ENCODE results near the gene HSPA4.

The HSPA4 gene

DNA sequence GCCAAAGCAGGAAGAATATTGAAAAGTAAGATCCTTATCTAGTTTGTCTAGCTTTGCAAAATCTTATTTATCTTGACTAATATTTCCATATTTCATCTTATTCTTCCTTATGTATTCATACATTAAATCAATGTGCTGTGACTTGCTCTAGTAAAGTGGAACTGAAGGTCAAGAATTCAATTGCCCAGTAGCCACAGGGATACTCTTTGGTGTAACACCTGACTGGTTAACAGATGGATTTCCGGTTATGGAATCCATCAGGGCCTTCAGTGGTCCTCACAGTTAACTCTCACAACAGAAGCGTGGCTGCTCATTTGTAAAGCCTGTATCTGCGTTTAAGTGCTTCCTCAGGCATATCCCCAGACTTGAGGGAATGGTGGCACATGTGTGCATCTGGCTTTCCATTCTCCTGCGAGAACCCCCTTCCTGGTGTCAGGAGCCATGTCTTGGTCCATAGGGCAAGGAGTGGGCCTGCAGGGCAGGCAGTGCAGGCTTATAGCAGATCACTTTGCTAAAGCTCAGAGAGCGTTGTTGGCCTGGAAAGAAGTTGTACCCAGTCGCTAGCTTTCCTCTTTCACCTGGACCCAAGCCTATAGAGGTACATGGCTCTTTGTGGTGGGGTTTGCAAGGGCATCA lies 99.2 kb downstream of the HSPA4 start:
- Histone ChIP-seq H3K27ac (0 out of 2 replicates have a peak overlapping the region, but pooled peaks have one; percentile 4), H3K27me3 (ENCODE audit: insufficient read depth, low read depth, severe bottlenecking) (no peaks in the 10 kb centered on the region), H3K36me3 (no peaks in the 10 kb centered on the region), H3K9me3 (ENCODE audit: severe bottlenecking) (no peaks in the 10 kb centered on the region), H3K4me3 (ENCODE audit: low read depth, low read length) (no peak overlapping the region)
- TF ChIP-seq, protein P1, sequence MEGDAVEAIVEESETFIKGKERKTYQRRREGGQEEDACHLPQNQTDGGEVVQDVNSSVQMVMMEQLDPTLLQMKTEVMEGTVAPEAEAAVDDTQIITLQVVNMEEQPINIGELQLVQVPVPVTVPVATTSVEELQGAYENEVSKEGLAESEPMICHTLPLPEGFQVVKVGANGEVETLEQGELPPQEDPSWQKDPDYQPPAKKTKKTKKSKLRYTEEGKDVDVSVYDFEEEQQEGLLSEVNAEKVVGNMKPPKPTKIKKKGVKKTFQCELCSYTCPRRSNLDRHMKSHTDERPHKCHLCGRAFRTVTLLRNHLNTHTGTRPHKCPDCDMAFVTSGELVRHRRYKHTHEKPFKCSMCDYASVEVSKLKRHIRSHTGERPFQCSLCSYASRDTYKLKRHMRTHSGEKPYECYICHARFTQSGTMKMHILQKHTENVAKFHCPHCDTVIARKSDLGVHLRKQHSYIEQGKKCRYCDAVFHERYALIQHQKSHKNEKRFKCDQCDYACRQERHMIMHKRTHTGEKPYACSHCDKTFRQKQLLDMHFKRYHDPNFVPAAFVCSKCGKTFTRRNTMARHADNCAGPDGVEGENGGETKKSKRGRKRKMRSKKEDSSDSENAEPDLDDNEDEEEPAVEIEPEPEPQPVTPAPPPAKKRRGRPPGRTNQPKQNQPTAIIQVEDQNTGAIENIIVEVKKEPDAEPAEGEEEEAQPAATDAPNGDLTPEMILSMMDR (IDR thresholded peaks at IDR 0.05; ENCODE audit: low read depth, low read length), result no peak
- no peak for DNase-seq

DNA sequence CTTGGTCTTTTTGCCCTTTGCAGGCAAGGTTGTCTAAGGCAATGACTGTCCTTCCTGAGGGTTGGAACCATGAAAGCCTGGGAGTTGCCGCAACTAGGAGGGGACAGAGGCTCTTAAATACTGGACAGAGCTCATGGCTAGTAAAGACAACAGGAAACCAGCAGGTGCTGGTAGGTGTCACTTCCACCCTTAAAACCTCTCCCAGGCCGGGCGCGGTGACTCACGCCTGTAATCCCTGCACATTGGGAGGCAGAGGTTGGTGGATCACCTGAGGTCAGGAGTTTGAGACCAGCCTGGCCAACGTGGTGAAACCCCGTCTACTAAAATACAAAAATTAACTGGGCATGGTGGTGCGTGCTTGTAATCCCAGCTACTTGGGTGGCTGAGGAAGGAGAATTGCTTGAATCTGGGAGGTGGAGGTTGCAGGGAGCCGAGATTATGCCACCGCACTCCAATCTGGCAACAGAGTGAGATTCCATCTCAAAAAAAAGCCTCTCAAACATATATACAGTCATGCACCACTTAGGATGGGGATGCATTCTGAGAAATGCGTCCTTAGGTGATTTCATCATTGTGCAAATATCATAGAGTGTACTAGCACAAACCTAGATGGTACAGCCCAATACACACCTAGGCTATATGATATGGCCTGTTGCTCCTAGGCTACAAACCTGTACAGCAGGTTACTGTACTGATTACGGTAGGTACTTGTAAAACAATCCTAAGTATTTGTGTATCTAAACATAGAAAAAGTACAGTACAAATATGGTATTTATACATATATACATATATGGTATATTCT lies 102.7 kb downstream of the HSPA4 start:
- Histone ChIP-seq H3K4me3 (ENCODE audit: low read depth, low read length) (no peak overlapping the region), H3K36me3 (no peaks in the 10 kb centered on the region), H3K27ac (peak overlapping the region; percentile 27), H3K9me3 (ENCODE audit: severe bottlenecking) (no peaks in the 10 kb centered on the region), H3K27me3 (ENCODE audit: insufficient read depth, low read depth, severe bottlenecking) (no peaks in the 10 kb centered on the region)
- peak; percentile 39 for DNase-seq
- TF ChIP-seq, protein P1 (IDR thresholded peaks at IDR 0.05; ENCODE audit: low read depth, low read length), result no peak

GRCh38 chr5:133155326-133155969 lies 103.6 kb downstream of the HSPA4 start:
- H3K9me3 ChIP-seq (ENCODE audit: severe bottlenecking), result no peaks in the 10 kb centered on the region
- TF ChIP-seq, protein P1 (IDR thresholded peaks at IDR 0.05; ENCODE audit: low read depth, low read length), result no peak
- peak overlapping the region; percentile 45 for H3K27ac ChIP-seq
- H3K27me3 ChIP-seq (ENCODE audit: insufficient read depth, low read depth, severe bottlenecking), result no peaks in the 10 kb centered on the region
- H3K4me3 ChIP-seq (ENCODE audit: low read depth, low read length), result no peak overlapping the region
- H3K36me3 ChIP-seq, result no peaks in the 10 kb centered on the region
- peak; percentile 73 for DNase-seq

Data from WERI-Rb-1 (cell line).